K562 (cell line): ENCODE data around the gene ASB12. TPM values are rescaled to one million over a fixed set of nuclear protein-coding genes. Genes with fewer than 3 reads are reported as not detected.

Experiments used
- ATAC-seq: fragments of 200-7000 bp; cut with Tn5 transposase; 3 replicates; pipeline ENCODE4 v1.9.1; 2020; ENCODE audit warnings: moderate library complexity
- BruUV-seq: library from RNA; stranded (reverse); fragments of 400-500 nt; replicated peaks from 2 replicates; lab custom pipeline; 2021; lab: Mats Ljungman, UMichigan
- CTCF ChIA-PET: fragments of 300-600 bp; formaldehyde crosslinking; extraction: SDS; loops from one replicate; lab custom pipeline; 2021; ENCODE audit warnings: low intra/inter-chr PET ratio; lab: Yijun Ruan, JAX
- POLR2A ChIA-PET: fragments of 300-600, 350-650 bp; sonication (Branson Sonifier 250); formaldehyde crosslinking; extraction: SDS; loops from one replicate; lab custom pipeline; 2021; ENCODE audit warnings: antibody characterized with exemption, inconsistent platforms; lab: Yijun Ruan, JAX
- DNase-seq, 4 experiments: peaks; one replicate each; pipeline versions ENCODE4 v3.0.0 to v3.0.0-alpha.2; 2011 to 2018; ENCODE audit warnings: low spot score in 3 of 4, mixed read lengths in 3 of 4; ENCODE audit errors: extremely low read depth in 1 of 4
- FAIRE-seq: peaks from 2 replicates; lab custom pipeline; 2011; peaks lifted over from hg19 to GRCh38; lab: Jason Lieb, UNC
- H2AFZ ChIP-seq: 2 replicates; pipeline ENCODE4 v1.6.0; 2011; ENCODE audit warnings: low read depth, low read length, control low read depth, inconsistent platforms
- H3K27ac ChIP-seq: fragments of 200-600 bp; 3 replicates; pipeline ENCODE4 v1.8.0; 2011; ENCODE audit warnings: low read depth, mild to moderate bottlenecking, control low read depth, inconsistent platforms, low read length, moderate library complexity, mixed read lengths; ENCODE audit errors: extremely low read depth
- H3K27me3 ChIP-seq, 2 experiments: fragments of 300-600 bp in 1 of 2; 2 replicates in 1 of 2; 3 replicates in 1 of 2; pipeline versions ENCODE4 v1.6.0 to v1.8.0; 2011; ENCODE audit warnings: inconsistent platforms in 2 of 2, low read length in 2 of 2, mild to moderate bottlenecking in 1 of 2, mixed read lengths in 1 of 2, moderate library complexity in 1 of 2; ENCODE audit not compliant: control insufficient read depth in 2 of 2, insufficient read depth in 2 of 2
- H3K36me3 ChIP-seq: fragments of 300-600 bp; 3 replicates; pipeline ENCODE4 v1.8.0; 2011; ENCODE audit warnings: mild to moderate bottlenecking, low read length, inconsistent platforms; ENCODE audit not compliant: control insufficient read depth, insufficient read depth
- H3K4me1 ChIP-seq, 2 experiments: fragments of 200-600 bp in 1 of 2; replicated peaks in 1 of 2; 2 replicates in 1 of 2; 3 replicates in 1 of 2; pipeline versions ENCODE4 v1.5.1 to v1.8.0; 2011; ENCODE audit warnings: inconsistent platforms in 2 of 2, low read length in 2 of 2, mild to moderate bottlenecking in 1 of 2, mixed read lengths in 1 of 2, moderate library complexity in 1 of 2; ENCODE audit not compliant: control insufficient read depth in 2 of 2, insufficient read depth in 2 of 2
- H3K4me2 ChIP-seq: 2 replicates; pipeline ENCODE4 v1.6.1; 2011; ENCODE audit warnings: low read length, control low read depth, inconsistent platforms, mixed read lengths; ENCODE audit not compliant: insufficient read depth
- H3K4me3 ChIP-seq: fragments of 200-600 bp; sonication (generic), shearing (Covaris generic); 2 replicates; pipeline ENCODE4 v1.5.1; 2016; ENCODE audit warnings: control low read depth, inconsistent platforms
- H3K79me2 ChIP-seq: fragments of 200-600 bp; 3 replicates; pipeline ENCODE4 v1.8.0; 2011; ENCODE audit warnings: low read length, inconsistent platforms; ENCODE audit not compliant: control insufficient read depth, insufficient read depth
- H3K9ac ChIP-seq, 2 experiments: 2 replicates each; pipeline versions ENCODE4 v1.6.0 to v1.6.1; 2011; ENCODE audit warnings: low read depth in 2 of 2, low read length in 2 of 2, control low read depth in 1 of 2, inconsistent platforms in 1 of 2, mild to moderate bottlenecking in 1 of 2, mixed read lengths in 1 of 2; ENCODE audit not compliant: insufficient read depth in 1 of 2
- H3K9me1 ChIP-seq: one replicate; pipeline ENCODE4 v1.6.0; 2011; ENCODE audit warnings: inconsistent platforms, mild to moderate bottlenecking, low read length, moderate library complexity; ENCODE audit not compliant: control insufficient read depth, insufficient read depth
- H3K9me3 ChIP-seq: replicated peaks from 2 replicates; pipeline ENCODE4 v1.5.1; 2011; ENCODE audit warnings: low read depth, low read length, inconsistent platforms; ENCODE audit not compliant: control insufficient read depth, insufficient read depth
- H4K20me1 ChIP-seq: replicated peaks from 2 replicates; pipeline ENCODE4 v1.6.1; 2011; ENCODE audit warnings: low read length, inconsistent platforms, mixed read lengths; ENCODE audit not compliant: control insufficient read depth, insufficient read depth
- EP300 ChIP-seq: IDR thresholded peaks from 2 replicates; pipeline ENCODE4 v1.6.1; 2012; ENCODE audit warnings: low read length, improper control_type of control experiment
- HNRNPUL1 ChIP-seq: fragments of 200-400 bp; formaldehyde crosslinking; IDR thresholded peaks from 2 replicates; pipeline ENCODE4 v1.6.1; 2017; ENCODE audit warnings: low read length
- KDM2B ChIP-seq: fragments of 250-450 bp; sonication (Bioruptor Pico); IDR thresholded peaks from 2 replicates; pipeline ENCODE4 v1.8.0; 2021; ENCODE audit warnings: mild to moderate bottlenecking, moderate library complexity
- MCM5 ChIP-seq: fragments of 450-650 bp; IDR thresholded peaks from 2 replicates; pipeline ENCODE4 v1.6.1; 2016; ENCODE audit warnings: low read depth
- MLLT1 ChIP-seq, 2 experiments: fragments of 450-650 bp; IDR thresholded peaks; 2 replicates each; pipeline ENCODE4 v1.6.1; 2016
- ZFP1 ChIP-seq: fragments of 450-650 bp; formaldehyde crosslinking; IDR thresholded peaks from 2 replicates; pipeline ENCODE4 v1.4.0; 2020; ENCODE audit warnings: mild to moderate bottlenecking, mixed read lengths
- ZNF224 ChIP-seq: sonication (generic); formaldehyde crosslinking; IDR thresholded peaks from 2 replicates; pipeline ENCODE4 v1.8.0; 2022; ENCODE audit warnings: mild to moderate bottlenecking, missing genetic modification reagents
- ZNF232 ChIP-seq: sonication (generic); formaldehyde crosslinking; IDR thresholded peaks from 2 replicates; pipeline ENCODE4 v1.8.0; 2022; ENCODE audit warnings: mild to moderate bottlenecking, missing genetic modification reagents
- ZNF408 ChIP-seq: fragments of 250-450 bp; sonication (Bioruptor Pico); IDR thresholded peaks from 2 replicates; pipeline ENCODE4 v1.4.0; 2020; ENCODE audit warnings: low read depth, mild to moderate bottlenecking, moderate library complexity
- in situ Hi-C: fragments of 300-500 bp; cut with MboI; formaldehyde crosslinking; loops from 4 replicates; pipeline ENCODE4 v1.15.0; 2018; ENCODE audit warnings: inconsistent platforms, mixed read lengths
- intact Hi-C: fragments of 100-400 bp; cut with micrococcal nuclease; formaldehyde crosslinking; loops from 2 replicates; pipeline ENCODE4 v1.14.2; 2022
- polyA plus RNA-seq, 8 experiments: library from polyadenylated mRNA; depleted of rRNA in 4 of 8; stranded (reverse) in 5 of 8; unstranded in 3 of 8; fragments of >200 nt; fragmentation: Nextera tagmentation in 2 of 8; fragmentation: Illumina TruSeq in 1 of 8; extraction: Ambion mirVana in 2 of 8; extraction: Trizol in 1 of 8; gene quantifications; 2 replicates each; pipeline versions ENCODE4 v1.2.1 to v1.2.3, GENCODE V29; 2011 to 2014; ENCODE audit warnings: inconsistent platforms in 1 of 8, missing spikeins in 1 of 8
- total RNA-seq, 7 experiments: library from RNA; depleted of rRNA in 6 of 7; stranded (reverse); fragments of >200 nt in 6 of 7; fragmentation: Illumina TruSeq in 2 of 7; extraction: Trizol in 2 of 7; gene quantifications; 2 replicates each; pipeline versions ENCODE4 v1.2.1 to v1.2.3, GENCODE V29; 2011 to 2021; ENCODE audit warnings: low replicate concordance in 1 of 7

ASB12 gene
- total and polyA plus RNA-seq, 9 of the 15 experiments (the other 6 are each of a cell fraction or from before 2014, with no cell fraction given): 0.14 to 0.70 (median 0.33) TPM; not detected in 2

GRCh38 chrX:64265265-64265664, 34.9 kb upstream of the ASB12 start:
- ATAC-seq: no peak
- Histone ChIP-seq H3K9me3 (no peaks in the 10 kb centered on the region), H3K36me3 (no peaks in the 10 kb centered on the region), H3K27ac (no peak overlapping the region), H2AFZ (no peak overlapping the region), H3K4me1 (no peaks in the 10 kb centered on the region), H3K9ac (no peak overlapping the region), H4K20me1 (no peaks in the 10 kb centered on the region), H3K4me2 (no peak overlapping the region), H3K4me3 (no peak overlapping the region), H3K9me1 (no peaks in the 10 kb centered on the region), H3K79me2 (no peaks in the 10 kb centered on the region), H3K27me3 (no peaks in the 10 kb centered on the region)
- DNase-seq: no peak
- intact Hi-C loops (no loop called here), in situ Hi-C loops (no loop called here)
- FAIRE-seq: no peak
- BruUV-seq: no TSS peak
- POLR2A ChIA-PET: no interaction called here
- TF ChIP-seq MCM5 (no peak), ZFP1 (CRISPR knock-in tag) (no peak), ZNF224 (no peak), MLLT1 (IDR thresholded peaks at IDR 0.05) (no peak), ZNF232 (CRISPR knock-in tag) (no peak), ZNF408 (no peak), EP300 (no peak), KDM2B (CRISPR knock-in tag) (no peak), HNRNPUL1 (no peak)
- CTCF ChIA-PET: no interaction called here
